Activated gamma-delta T cell (primary cell): ENCODE data around the gene GRIK4.

Source experiments
- DNase-seq: peaks from one replicate; lab custom pipeline; 2025; lab: John Stamatoyannopoulos, UW

GRIK4 gene

DNA sequence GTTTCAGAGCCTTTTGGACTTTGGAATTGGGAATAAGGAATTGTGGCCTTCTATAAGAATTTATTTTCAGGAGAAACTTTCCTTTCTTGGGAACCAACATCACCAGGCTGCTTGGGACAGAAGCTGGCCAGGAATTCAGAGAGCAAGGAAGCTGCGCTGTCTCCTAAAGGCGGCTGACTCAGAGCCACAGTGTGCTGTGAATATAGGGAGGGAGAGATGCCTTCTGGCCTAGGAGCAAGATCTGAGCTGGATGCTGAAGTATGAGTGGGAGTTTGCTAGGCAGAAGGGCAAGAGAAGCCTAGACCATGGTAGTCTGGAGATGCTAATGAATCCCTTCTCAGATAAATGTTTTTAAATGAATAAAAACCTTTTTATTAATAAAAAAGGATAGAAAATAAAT lies 298.7 kb downstream of the GRIK4 start:
- no peak for DNase-seq

DNA sequence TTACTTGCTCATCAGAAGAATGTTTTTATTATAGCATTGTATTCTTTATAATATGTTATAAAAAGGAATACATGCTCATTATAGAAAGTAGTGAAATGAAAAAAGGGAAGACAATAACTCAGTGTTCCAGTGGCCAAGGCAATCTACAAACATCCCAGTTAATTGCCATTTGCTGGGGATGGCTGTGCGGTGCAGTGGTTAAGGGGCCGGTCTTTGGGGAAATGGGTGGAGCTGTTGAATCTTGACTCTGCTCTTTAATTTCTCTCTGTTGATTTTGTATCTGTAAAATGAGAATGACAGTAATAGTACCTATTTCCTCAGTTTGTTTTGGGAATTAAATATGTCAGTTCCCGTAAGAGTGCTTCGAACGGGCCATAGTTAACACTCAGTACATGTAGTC lies 299.7 kb downstream of the GRIK4 start:
- DNase-seq, result no peak

DNA sequence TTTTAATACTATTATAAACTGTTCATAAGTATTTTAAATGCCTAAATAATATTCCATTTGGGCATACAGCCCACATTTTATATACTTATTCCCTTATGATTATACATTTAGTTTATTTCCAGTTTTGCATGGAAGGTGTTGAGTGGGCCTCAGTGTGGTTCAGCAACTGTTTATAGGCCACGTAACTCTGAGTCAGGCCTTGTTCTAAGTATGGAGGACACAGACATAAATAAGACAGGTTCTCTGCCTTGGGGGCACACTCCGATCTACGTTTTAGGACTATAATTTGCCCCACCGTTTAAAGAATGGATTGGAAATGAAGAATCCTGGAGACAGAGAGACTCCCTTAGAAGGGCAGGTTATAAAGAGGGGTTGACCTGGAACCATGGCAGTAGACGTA lies 300.2 kb downstream of the GRIK4 start:
- no peak for DNase-seq

DNA sequence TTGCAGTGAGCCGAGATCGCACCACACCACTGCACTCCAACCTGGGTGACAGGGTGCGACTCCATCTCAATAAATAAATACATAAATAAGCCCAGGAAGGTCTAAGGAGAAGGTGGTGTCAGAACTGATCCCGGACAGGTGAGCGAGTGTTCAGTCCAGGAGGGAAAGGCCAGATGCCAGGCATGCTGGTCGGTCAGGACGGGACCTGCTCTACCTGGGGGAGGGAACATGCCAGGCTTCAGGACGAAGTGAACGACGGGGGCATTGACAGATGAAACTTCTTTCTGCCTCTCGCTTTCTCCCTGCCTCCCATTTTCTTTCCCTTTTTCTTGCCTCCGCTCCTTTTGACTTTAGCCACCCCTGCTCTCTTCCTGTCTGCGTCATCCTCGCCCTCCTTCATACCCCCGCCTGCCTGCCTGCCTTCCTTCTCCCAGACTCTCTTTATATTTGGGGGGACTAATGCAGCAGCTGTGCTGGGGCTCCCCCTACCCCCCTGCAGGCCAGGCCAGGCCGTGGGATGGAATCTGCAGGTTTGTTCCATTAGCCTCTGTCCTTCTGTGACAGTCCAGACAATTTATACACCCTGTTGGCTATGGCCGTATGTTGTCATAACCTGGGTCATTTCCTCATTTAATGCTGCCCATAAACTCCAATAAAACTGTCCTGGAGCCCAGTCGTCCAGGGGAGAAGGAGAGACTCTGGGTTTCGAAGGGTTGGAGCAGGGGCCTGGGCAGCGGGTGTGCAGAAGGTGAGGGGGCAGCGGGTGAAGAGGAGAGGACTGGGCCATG lies 303.2 kb downstream of the GRIK4 start:
- no peak for DNase-seq

DNA sequence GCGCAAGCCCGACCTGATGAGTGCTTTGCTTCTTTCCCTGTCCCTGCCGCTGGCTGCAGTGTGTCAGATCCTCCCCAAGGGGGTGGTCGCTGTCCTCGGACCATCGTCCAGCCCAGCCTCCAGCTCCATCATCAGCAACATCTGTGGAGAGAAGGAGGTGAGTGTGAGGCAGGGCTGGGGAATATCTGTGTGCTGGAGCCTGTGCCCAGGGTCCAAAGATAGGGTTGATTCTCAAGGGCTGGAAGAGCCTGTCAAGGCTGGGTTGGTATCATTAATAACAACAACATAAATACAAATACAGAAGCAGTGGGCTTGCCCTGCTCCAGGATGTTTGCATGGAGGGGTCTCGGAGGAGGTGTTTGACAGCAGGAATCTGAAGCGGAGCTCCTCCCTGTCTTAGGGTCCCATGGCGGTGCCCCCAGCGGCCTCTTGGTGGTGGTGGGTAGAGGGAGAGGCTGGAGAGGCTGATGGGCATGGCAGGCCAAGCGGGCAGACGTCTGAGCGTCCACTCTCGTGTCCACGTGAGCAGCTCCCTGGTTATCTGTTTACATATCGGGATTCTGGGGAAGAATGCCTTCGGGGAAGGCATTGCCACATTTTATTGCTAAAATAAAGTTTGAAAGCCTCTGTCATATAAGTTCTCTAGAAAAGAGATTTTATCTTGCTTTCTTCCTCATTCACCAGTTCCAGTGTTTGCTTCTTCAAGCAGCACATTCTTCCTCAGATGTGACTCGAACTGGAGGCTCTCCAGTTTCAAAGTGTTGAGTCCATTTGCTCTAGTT lies 304.0 kb downstream of the GRIK4 start:
- no peak for DNase-seq

DNA sequence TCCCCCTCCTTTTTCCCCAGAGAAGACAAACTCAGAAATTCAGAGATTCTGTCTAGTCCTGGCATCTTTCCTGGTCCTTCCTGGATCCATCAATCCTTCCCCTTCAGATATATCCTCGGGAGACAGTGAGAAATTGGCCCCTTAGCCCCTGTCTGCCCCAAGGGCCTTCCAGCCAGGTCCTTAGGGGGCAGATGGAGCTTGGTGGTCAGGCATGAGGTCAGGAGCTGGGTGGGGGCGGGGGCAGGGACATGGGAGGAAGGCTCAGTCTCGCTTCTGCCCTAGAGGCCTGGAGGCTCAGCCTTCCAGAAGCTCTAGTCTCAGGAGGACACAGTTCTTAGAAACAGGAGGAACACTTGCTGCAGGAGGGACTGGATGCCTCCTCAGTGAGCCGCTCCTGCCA lies 304.6 kb downstream of the GRIK4 start:
- no peak for DNase-seq

DNA sequence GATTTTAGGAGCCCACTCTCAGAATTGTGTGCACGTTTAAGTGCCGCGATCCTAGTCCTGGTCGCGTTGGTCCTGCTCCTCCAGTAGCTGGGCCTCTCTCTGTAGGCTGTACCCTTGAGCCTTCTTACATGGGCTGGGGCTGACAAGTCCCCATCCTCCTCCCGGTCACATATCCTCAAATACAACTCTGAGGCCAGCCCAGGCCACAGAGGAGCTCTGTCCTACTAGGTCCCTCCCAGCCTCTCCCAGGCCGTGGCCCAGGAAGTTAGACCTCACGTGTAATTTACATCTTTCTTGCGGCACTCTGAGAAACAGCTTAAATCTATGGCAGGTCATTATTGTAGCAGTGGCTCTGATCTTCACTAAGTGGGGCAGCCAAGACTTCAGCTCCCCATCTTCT lies 305.2 kb downstream of the GRIK4 start:
- DNase-seq, result no peak

DNA sequence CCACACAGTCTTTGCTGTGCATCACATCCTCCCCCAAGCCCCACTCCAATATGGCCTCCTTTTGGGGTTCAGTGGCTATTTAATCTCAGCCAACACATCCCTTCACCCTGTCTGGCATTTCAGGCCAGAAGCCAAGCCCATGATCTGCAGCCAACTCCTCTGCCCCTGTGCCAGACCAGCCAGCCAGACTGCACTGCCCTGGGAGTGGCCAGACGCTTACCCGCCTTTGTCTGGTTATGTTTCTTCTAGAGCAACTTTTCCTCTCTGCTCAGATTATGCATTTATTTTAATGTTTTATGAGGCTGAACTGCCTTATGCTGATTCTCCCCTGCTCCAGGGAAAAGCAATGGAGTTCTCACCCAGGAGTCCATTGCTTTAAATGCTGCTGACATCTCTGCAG lies 305.6 kb downstream of the GRIK4 start:
- no peak for DNase-seq

DNA sequence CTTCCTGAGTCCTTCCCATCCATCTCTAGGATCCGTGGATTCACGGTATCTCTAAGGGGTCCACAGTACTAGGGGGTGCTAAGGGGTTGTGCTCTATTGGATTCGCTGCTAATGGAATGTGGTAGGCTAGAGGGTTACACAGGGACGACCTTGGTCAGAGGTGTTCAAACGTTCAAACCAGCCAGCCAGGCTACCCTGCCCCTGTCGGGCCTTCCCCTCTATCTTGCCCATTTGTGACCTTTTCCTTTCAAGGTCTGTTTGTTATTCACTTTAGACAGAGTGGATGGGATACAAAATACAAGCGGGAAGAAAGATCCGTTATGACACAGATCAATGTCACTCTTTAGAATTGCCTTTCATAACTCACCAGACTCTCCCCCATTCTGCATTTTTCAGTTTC lies 306.5 kb downstream of the GRIK4 start:
- DNase-seq, result no peak

DNA sequence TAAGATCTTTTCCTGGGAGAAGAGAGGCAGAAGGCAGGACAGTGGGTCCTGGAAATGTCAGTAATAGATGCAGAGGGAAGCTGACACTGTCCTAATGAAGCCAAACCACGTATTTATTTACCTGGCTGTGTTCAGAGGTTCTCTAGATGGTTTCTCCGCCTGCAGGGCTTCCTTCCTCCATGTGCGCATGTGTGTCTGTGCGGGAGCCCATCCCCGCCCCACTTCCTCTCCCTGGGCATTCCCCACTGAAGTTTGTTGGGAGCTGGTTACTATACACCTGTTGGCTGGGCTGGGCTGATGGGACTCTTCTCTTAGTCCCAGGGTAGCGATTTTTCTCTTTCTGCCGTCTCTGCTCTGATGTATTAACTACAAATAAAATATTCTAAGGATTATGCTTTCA lies 307.5 kb downstream of the GRIK4 start:
- no peak for DNase-seq

DNA sequence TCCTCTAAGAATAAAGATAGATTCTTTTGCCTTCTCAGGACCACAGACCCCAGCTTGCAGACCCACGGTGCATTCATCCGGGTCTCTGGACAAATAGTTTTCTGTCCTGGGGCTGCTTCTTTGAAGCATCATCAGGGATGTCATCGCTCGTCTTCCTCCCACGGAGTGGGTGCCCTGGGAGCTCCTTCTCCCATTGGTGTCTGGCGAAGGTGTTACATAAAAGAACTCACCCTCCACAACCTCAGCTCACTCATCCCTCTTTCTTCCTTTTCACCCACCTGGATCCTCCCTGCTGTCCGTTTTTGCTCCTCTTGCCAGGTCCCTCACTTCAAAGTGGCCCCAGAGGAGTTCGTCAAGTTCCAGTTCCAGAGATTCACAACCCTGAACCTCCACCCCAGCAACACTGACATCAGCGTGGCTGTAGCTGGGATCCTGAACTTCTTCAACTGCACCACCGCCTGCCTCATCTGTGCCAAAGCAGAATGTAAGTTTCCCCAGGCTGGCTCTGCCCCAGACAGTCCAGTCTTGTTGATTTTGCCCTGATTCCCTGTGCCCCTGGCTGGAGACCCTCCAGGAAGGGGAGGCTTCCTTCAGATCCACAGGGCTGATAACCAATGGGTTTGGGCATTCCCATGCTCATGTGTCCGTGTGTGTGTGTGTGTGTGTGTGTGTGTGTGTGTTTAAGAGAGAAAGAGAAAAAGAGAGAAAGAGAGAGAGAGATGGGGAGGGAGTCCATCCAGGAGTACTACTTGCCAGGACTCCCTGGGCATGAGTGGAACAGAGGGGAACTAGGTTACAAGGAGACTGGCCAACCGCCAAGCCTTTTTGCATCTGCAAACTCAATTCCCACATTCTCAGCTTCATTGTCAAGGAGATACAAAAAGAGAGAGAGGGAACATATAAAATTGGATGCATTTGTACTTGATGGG lies 308.2 kb downstream of the GRIK4 start:
- no peak for DNase-seq

DNA sequence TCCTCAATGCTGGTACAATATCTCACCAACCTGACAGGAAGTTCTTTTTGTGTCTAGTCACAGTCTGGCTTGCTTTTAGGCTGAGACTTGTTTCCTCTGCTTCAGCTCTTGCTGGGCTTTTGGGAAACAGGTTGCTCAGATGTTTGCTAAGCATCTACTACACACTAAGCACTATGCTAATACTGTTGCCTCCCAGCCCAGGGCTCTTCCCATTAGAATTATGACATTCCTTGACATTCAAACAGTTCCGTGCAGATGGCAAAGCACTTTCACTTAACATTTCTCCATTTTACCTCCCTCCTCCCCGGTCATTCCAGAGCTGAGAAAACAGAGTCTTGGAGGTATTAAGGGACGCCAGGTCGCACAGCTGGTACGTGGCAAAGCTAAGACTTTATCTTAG lies 311.6 kb downstream of the GRIK4 start:
- DNase-seq, result no peak

DNA sequence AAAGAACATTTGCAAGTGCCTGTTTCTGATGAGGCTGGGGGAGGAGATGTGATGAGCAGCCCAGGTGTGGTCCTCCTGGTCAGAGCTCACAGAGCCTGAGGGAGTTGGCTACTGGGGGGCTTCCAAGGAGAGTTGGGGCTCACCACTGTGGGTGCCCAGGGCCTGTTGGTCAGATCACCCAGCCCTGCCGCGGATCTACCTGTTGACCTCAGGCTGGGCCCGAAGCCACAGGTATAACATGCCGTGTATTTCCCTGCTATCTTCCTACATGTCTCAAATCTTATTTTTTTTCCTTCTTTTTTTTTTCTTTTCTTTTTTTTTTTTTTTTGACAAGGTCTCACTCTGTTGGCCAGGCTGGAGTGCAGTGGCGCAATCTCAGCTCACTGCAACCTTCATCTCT lies 312.7 kb downstream of the GRIK4 start:
- DNase-seq, result no peak

DNA sequence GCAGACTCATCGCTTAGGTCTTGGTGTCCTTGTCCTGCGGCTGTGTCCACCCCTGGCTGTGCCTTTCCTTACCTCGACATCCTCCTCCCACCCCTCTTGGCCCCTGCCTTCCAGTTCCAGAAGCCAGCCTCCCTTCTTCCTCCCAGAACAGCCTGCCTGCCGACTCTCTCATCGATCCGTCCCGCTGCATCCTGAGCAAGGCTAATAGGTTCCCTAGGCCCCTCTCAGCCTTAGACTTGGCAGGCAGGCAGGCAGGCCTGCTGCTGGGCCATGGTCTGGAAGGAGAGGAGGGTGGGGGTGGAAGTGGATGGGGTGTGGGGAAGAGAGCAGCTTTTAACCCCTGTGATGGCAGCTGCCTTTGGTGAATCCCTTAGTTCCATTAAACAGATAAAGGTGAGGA lies 315.6 kb downstream of the GRIK4 start:
- DNase-seq, result no peak

DNA sequence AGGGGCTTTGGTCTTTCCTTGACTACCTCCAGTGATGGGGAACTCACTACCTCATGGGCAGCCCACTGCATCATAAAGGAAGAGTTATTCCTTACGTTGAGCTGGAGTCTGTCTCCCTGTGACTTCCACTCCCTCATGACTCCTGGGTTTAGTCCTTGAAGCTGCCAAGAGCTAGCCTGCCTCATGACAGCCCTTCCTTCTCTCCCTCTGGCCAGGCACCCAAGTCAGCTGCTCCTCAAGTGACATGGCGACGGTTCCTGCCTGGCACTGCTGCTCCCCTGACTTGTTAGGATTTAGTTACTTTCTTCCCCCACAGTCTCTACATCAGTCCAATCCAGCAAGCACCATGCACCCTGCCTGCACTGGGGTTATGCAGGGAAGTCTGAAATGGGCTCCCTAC lies 316.3 kb downstream of the GRIK4 start:
- no peak for DNase-seq

DNA sequence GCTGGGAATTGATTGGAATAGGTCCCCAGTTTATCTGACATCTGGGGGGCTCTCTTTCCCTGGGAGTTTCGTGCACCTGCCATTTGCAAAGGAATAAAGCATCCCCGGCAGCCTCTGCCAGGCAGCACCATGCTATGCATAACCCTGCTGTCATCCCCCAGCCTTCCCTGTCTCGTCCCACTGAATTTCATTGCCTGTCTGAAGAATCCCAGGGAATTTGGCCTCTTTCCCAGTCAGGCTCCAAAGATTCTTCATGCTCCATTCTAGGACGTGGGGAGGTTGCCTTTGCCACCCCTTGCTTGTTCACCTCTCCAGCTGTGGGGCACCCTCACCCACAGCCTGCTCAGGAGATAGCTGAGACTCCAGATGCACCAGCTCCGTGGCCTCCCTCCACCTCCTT lies 317.3 kb downstream of the GRIK4 start:
- DNase-seq, result no peak

DNA sequence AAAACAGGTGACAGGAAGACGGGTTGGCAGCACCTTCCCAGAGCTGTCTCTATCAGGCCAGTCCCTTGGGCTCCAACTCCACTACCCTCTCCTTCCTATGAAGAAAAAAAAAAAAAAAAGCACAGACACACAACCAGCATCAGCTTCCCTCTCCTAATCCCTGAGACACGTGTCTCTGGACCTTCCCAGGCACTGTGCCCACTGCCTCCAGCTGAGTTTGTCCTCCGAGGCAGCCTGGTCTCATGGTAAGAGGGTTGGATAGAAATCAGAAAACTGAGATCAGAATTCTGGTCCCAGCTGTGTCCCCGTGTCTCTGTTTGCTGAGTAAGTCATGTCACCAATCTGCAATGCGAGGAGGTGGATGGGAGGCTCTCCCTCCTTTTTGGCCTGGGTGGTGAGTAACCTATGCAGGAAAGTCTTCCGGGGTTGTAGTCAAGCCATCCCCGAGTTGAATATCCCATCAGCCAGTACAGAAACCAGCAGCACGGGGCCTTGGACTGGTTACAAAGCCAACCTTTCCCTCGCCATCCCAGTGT lies 318.6 kb downstream of the GRIK4 start:
- DNase-seq, result no peak

DNA sequence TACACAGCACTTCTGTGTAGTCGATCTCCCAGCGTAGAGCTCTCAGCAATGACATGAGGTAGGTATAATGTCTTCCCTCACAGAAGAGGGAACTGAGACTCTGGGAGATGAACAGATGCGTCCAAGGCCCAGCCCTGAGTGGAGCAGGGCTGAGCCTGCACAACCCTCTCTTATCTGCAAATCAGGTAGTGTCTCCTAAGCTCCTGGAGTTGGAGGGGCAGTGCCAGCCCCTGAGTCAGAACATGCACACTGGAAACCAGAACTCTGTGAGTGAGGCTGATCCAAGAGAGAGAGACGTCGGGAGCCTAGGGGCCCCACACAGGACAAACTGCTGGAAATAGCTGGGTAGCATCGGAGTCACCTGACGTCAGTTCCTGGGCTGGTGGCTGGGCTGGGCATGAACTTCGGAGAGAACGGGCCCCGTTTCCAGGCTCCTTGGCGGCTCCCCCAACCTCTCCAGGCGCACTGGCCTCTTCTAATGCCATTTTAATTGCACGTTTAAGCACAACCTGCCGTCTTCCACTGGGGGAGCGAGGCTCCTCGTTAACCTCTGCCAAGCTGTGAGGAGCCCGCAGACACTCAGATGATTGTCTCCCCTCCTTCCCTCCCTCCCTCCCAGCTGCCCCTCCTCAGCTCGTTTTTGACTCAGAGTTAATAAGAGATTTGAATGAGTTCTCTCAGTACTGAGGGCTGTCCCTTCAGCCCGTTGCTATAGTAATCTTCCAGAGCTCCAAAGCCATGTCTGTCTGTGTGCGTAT lies 321.1 kb downstream of the GRIK4 start:
- DNase-seq, result no peak

DNA sequence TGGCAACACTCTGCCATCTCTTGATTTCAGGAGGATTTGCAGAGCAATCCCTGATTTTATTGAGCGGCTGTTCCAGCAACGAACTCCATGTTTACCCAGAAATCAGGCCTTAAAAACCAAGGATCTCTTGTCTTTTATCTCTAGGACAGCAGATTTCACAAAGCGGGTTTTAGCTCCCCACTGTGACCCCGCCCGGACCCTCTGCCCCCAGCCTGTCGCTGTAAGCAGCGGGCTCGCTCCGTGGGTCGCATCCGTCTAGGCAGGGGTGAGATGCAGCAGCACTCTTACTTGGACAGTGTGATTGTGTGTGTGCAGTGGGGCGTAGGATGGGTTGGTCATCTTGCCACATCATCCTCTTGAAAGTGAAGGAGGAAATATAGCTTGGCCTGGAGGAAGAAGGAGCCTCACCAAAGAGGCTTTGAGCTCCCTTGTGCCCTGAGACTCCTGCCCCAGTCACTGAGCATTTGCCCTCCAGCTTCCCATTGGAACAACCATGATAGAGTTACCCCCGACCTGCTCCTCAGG lies 323.2 kb downstream of the GRIK4 start:
- DNase-seq, result no peak

DNA sequence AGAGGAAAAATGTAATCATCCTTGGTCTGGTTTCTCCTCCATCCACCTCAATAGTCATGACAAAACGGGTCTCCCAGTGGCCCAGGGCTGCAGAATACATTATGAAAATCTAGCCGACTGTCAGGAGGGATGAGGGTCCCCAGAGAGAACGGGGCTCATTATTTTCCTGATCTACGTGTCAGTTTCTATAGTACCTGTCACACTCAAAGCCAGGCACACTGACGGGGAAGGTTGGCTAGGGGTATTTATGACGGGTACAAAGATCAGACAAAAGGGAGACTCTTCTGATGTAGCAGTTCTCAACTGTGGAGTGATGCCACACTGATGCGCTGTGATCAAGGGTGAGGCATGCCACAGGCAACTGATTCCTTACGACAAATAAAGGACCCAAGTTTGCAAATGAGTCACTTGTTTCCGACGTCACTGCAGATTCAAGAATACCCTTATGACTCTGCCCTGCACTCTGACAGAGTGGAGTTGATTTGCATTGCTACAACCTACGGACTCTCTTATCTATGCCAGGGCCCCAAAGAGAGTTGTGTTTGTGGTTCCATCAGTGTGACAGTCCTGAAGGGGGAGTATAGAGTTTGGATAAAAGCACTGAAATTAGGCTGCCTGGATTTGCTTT lies 324.2 kb downstream of the GRIK4 start:
- no peak for DNase-seq

DNA sequence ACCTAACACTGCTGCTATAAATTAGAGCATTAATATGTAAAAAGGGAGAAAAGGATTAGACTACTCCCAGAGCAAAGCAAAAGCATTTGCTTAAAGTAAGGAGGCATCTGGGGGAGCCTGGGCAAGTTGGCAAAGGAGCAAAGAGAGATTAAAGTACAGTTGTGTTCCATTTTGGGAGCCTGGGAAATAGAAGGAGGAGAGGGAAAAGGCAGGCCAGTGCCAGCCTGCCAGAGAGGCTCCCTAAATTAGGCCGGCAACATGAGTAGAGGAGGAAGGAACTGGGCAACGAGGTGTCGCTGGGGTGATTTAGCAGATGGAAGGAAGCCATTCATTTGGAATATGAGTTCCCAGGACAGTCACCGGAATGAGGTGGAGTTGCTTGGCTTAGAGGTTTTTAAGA lies 326.1 kb downstream of the GRIK4 start:
- DNase-seq, result no peak
